Measurements from ENCODE around the gene FOXO6.

The FOXO6 gene

GRCh38 chr1:41428738-41429640 is 67.8 kb downstream of the FOXO6 start:
- no peak for DNase-seq

GRCh38 chr1:41429641-41430035 is 68.4 kb downstream of the FOXO6 start:
- no peak for DNase-seq

- DNase-seq: no peak
Observed at GRCh38 chr1:41430069-41430468, 68.8 kb downstream of the FOXO6 start.

GRCh38 chr1:41430582-41430981 is 69.3 kb downstream of the FOXO6 start:
- DNase-seq: no peak

- DNase-seq: no peak
Observed at GRCh38 chr1:41431490-41432350, 70.5 kb downstream of the FOXO6 start.
